ENCODE data around the gene LHPP.

DNA sequence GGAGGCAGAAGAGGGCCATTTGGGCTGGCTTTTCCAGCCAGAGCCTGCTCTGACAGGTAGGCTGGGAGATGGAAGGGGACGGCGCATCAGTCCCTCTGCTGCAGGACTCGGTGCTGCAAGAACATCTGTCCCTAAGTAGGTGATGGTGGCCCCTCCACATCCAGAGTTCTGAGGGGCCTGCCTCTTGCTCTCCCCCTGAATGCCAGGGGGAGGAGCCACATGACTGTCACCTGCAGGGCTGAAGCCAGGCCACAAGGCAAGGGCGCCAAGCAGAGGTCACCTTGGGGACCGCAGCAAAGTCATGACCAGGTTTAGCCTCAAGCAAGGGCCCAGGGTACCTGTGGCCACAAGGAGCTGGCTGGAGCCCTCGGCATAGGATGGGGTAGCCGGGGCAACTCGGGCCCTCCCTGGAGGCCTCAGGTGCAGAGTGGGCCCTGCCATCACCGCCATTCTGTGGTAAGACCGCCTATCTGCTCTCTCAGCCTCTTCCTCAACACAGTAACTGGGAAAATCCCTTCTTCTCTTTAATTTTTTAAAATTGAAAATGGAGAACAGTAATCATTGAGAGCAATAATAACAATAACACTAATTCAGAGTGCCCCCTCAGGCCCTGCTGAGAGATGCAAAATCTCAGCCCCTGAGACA, 183.3 kb downstream of the LHPP start:
- no peak for TF ChIP-seq ZC3H11A (IDR thresholded peaks at IDR 0.05)
- TF ChIP-seq POLR2A (IDR thresholded peaks at IDR 0.05; ENCODE audit: low read length), result no peak
- TF ChIP-seq RFX5 (IDR thresholded peaks at IDR 0.05), result no peak
- TF ChIP-seq CTCF (IDR thresholded peaks at IDR 0.05), result no peak
- no peak for TF ChIP-seq HDAC2 (IDR thresholded peaks at IDR 0.05)
- no peak for TF ChIP-seq CHD2 (IDR thresholded peaks at IDR 0.05; ENCODE audit: low read length, partially characterized antibody)
- no peak for TF ChIP-seq RAD21 (conservative IDR thresholded peaks at IDR 0.05 in 1 of 2, IDR thresholded peaks at IDR 0.05 in 1 of 2)
- no peak for TF ChIP-seq REST (IDR thresholded peaks at IDR 0.05)
